ENCODE measurements around the gene ABCA2.

ABCA2 gene

DNA sequence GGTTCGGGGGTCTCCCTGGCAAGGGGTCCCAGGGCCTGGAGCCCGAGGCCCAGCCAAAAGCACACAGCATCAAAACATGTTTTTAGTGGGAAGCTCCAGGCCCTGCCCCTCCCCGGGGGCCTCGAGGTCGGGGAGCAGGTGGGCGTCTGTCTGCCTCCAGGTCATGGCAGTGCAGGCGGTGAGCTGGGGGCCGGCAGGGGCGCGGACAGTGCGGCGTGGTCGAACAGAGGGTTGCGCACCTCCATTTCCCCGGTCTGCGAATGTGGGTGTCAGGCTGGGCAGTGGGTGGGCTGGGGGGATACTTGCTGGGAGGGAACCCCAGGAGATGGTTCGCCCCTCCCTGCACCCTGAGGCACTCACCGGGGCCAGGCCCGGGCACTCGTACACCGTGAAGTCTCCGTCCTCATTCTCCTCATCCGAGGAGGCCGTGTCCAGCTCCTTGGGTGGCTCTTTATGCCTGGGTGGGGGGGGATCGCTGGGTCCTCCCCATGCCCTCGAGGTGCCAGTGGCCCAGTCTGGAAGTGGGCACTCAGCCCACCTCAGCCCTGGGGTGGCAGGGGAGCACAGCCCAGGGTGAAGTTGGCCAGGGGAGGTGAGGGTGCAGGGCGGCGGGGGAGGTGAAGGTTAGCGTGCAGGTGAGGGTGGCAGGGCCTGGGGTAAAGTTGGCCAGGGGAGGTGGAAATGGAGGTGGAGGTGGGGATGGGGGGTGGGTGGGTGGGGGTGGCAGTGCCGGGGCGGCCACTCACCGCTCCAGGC is 11.8 kb upstream of the ABCA2 start:
- no peak for DNase-seq (ENCODE audit: low spot score)
- in situ Hi-C loops (cut with MboI; ENCODE audit: low sequenced_read_pairs, unreplicated experiment): loop anchor here (10.0 kb wide), 1 partner anchor 265 kb away; no protein-coding TSS in a partner anchor
- TF ChIP-seq, protein P1, sequence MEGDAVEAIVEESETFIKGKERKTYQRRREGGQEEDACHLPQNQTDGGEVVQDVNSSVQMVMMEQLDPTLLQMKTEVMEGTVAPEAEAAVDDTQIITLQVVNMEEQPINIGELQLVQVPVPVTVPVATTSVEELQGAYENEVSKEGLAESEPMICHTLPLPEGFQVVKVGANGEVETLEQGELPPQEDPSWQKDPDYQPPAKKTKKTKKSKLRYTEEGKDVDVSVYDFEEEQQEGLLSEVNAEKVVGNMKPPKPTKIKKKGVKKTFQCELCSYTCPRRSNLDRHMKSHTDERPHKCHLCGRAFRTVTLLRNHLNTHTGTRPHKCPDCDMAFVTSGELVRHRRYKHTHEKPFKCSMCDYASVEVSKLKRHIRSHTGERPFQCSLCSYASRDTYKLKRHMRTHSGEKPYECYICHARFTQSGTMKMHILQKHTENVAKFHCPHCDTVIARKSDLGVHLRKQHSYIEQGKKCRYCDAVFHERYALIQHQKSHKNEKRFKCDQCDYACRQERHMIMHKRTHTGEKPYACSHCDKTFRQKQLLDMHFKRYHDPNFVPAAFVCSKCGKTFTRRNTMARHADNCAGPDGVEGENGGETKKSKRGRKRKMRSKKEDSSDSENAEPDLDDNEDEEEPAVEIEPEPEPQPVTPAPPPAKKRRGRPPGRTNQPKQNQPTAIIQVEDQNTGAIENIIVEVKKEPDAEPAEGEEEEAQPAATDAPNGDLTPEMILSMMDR (IDR thresholded peaks at IDR 0.05; ENCODE audit: borderline replicate concordance, control extremely low read depth, extremely low read depth, insufficient read depth, missing control alignments): no peak

DNA sequence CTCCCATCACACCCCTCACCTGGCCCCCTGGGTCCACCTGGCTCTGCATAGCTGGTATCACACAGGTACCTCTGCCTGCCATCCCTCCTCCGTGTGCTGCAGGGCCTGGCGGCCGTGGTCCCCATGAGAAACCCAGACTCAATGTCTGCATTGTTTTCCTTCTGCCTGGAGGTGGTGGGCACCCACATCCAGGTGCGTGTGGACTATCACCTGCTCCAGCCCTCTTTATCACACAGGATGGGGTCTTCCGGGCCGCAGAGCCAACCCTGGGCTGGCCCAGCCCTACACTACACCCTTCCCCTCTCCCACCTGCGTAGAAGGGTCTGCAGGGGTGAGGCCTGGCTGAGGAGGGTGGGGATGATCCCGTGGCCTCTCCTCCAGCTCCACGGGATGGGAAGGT is 10.9 kb upstream of the ABCA2 start:
- DNase-seq (ENCODE audit: low spot score): no peak
- TF ChIP-seq, protein P1 (IDR thresholded peaks at IDR 0.05; ENCODE audit: borderline replicate concordance, control extremely low read depth, extremely low read depth, insufficient read depth, missing control alignments): no peak
- in situ Hi-C loops (cut with MboI; ENCODE audit: low sequenced_read_pairs, unreplicated experiment): loop anchor here (10.0 kb wide), 1 partner anchor 264 kb away; no protein-coding TSS in a partner anchor

DNA sequence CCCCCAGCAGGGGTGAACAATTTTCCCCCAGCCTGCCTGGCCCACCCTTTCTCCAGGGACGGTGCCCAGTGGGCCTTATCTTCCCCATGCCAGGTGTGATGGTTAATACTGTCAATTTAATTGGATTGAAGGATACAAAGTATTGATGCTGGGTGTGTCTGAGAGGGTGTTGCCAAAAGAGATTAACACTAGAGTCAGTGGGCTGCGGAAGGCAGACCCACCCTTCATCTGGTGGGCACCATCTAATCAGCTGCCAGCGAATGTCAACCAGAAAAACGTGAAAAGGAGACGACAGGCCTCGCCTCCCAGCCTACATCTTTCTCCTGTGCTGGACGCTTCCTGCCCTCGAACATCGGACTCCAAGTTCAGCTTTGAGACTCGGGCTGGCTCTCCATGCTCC is 9.4 kb upstream of the ABCA2 start:
- in situ Hi-C loops (cut with MboI; ENCODE audit: low sequenced_read_pairs, unreplicated experiment): loop anchor here (10.0 kb wide), 1 partner anchor 263 kb away; no protein-coding TSS in a partner anchor
- DNase-seq (ENCODE audit: low spot score): no peak
- TF ChIP-seq, protein P1 (IDR thresholded peaks at IDR 0.05; ENCODE audit: borderline replicate concordance, control extremely low read depth, extremely low read depth, insufficient read depth, missing control alignments): no peak

DNA sequence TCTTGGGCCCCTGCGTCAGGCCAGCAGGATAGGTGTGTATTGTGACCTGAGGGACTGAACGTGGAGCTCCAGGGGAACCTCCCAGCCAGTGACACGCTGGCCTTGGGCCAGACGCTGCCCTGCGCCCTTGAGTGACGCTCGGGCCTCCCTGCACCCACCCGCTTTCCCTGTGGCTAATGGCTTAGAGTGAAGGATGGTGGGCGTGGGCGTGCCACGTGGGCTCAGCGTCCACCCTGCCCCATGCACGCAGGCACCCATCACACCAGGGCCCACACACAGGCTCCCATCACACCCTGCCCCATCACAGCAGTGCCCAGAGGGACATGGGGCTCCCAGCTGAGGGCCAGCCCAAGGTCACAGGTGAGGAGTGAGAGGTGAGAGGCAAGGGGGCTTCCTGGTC is 9.0 kb upstream of the ABCA2 start:
- in situ Hi-C loops (cut with MboI; ENCODE audit: low sequenced_read_pairs, unreplicated experiment): loop anchor here (10.0 kb wide), 1 partner anchor 262 kb away; no protein-coding TSS in a partner anchor
- no peak for DNase-seq (ENCODE audit: low spot score)
- TF ChIP-seq, protein P1 (IDR thresholded peaks at IDR 0.05; ENCODE audit: borderline replicate concordance, control extremely low read depth, extremely low read depth, insufficient read depth, missing control alignments): no peak

DNA sequence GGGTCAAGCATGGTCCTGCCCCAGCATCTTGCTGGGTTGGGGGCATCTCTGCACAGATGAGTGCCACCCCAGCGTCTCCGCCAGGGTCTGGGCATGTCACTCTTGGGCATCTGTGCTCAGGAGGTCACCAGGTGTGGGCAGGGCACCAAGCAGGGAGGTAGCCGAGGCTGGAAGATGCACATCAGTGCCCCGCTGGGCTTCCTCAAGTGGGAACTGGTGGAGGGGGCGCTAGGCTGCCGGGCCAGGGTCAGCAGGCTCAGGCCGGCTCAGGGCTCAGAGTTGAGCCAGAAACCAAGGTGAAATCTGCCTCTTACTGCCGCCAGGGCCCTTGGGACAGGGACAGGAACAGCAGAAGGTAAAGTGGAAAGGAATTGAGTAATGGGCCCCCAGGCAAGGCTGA is 7.9 kb upstream of the ABCA2 start:
- no peak for DNase-seq (ENCODE audit: low spot score)
- TF ChIP-seq, protein P1 (IDR thresholded peaks at IDR 0.05; ENCODE audit: borderline replicate concordance, control extremely low read depth, extremely low read depth, insufficient read depth, missing control alignments): no peak
- in situ Hi-C loops (cut with MboI; ENCODE audit: low sequenced_read_pairs, unreplicated experiment): loop anchor here (10.0 kb wide), 1 partner anchor 261 kb away; no protein-coding TSS in a partner anchor

DNA sequence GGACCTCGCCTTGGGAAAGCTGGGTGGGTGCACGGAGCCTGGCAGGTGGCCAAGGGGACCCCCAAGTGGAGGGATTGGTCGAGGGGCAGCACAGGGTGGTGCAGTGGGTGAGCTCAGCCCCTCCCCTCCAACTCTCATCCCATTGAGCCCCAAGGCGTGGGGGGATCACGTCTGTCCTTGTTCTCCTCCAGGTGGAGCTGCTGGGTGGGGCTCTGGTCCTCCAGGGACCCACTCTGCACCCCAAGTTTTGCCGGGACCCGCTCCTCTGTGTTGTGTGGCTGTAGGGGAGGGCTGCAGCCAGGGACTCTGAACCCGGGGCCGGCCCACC is 7.4 kb upstream of the ABCA2 start:
- no peak for DNase-seq (ENCODE audit: low spot score)
- in situ Hi-C loops (cut with MboI; ENCODE audit: low sequenced_read_pairs, unreplicated experiment): loop anchor here (10.0 kb wide), 1 partner anchor 261 kb away; no protein-coding TSS in a partner anchor
- TF ChIP-seq, protein P1 (IDR thresholded peaks at IDR 0.05; ENCODE audit: borderline replicate concordance, control extremely low read depth, extremely low read depth, insufficient read depth, missing control alignments): no peak
